ENCODE measurements around the gene RBM43. TPM values are rescaled to one million over a fixed set of nuclear protein-coding genes. Genes with fewer than 3 reads are reported as not detected.
"Not testable (repeated sequence)": the region's sequence is repeated elsewhere in the genome, so short reads cannot be mapped to it uniquely, and the experiment has no call there.

The RBM43 gene
- total RNA-seq, 6 experiments from 2014 or later = 2.2 to 4.2 (median 3.3) TPM

- no peaks in the 10 kb centered on the region for H3K27me3 ChIP-seq
- ATAC-seq (no peak), DNase-seq (no peak)
- intact Hi-C loops (cut with DNase I) = no loop called here
- H3K36me3 ChIP-seq = no peaks in the 10 kb centered on the region
- no peaks in the 10 kb centered on the region for H3K4me1 ChIP-seq
- no peak overlapping the region for H3K27ac ChIP-seq
- H3K9me3 ChIP-seq = no peaks in the 10 kb centered on the region
- no peak overlapping the region for H3K4me3 ChIP-seq
- 46% methylated on average over 4 of the region's 5 CpGs for WGBS (ENCODE audit: insufficient coverage, low coverage, low lambda C conversion rate, missing lambda C conversion rate)
- TF ChIP-seq CTCF (IDR thresholded peaks at IDR 0.05) = no peak
- TF ChIP-seq POLR2A (IDR thresholded peaks at IDR 0.05) = no peak
These were observed 40.7 kb upstream of the RBM43 start for GRCh38 chr2:151302404-151302803.

- ATAC-seq (no peak), DNase-seq (no peak)
- H3K27me3 ChIP-seq = no peaks in the 10 kb centered on the region
These were observed 38.4 kb upstream of the RBM43 start for GRCh38 chr2:151299920-151300539.

GRCh38 chr2:151297882-151298281, 36.2 kb upstream of the RBM43 start:
- no peaks in the 10 kb centered on the region for H3K4me1 ChIP-seq

More at GRCh38 chr2:151299920-151300539, 38.4 kb upstream of the RBM43 start:
- no peaks in the 10 kb centered on the region for H3K4me1 ChIP-seq
- H3K27ac ChIP-seq = no peak overlapping the region
- no peaks in the 10 kb centered on the region for H3K36me3 ChIP-seq
- intact Hi-C loops (cut with DNase I) = no loop called here
- TF ChIP-seq POLR2A (IDR thresholded peaks at IDR 0.05) = no peak
- no peak for TF ChIP-seq CTCF (IDR thresholded peaks at IDR 0.05)
- no peaks in the 10 kb centered on the region for H3K9me3 ChIP-seq
- H3K4me3 ChIP-seq = no peak overlapping the region
- WGBS (ENCODE audit: insufficient coverage, low coverage, low lambda C conversion rate, missing lambda C conversion rate) = 80% methylated on average over 6 of the region's 6 CpGs

GRCh38 chr2:151295926-151296325, 34.3 kb upstream of the RBM43 start:
- not testable (repeated sequence) for DNase-seq

More at GRCh38 chr2:151297882-151298281, 36.2 kb upstream of the RBM43 start:
- Histone ChIP-seq H3K27me3 (no peaks in the 10 kb centered on the region), H3K9me3 (no peaks in the 10 kb centered on the region), H3K36me3 (no peaks in the 10 kb centered on the region), H3K4me3 (no peak overlapping the region), H3K27ac (peak overlapping the region in 1 of 3 donors; percentile 29)
- ATAC-seq = peak in 3 of 4 donors; percentile 38 to 58 (median 52)
- TF ChIP-seq CTCF (IDR thresholded peaks at IDR 0.05) = no peak
- no peak for TF ChIP-seq POLR2A (IDR thresholded peaks at IDR 0.05)
- intact Hi-C loops (cut with DNase I) = no loop called here
- WGBS (ENCODE audit: insufficient coverage, low coverage, low lambda C conversion rate, missing lambda C conversion rate) = 33% methylated on average over 1 of the region's 1 CpG
- DNase-seq = no peak

GRCh38 chr2:151292546-151292945, 30.9 kb upstream of the RBM43 start:
- H3K4me1 ChIP-seq = peaks cover 0 to 17% (median 1%) of the 10 kb centered on the region in 4 donors
- no peaks in the 10 kb centered on the region for H3K27me3 ChIP-seq
- ATAC-seq = peak in 1 of 4 donors; percentile 1
- TF ChIP-seq CTCF (IDR thresholded peaks at IDR 0.05) (no peak), POLR2A (IDR thresholded peaks at IDR 0.05) (no peak)
- no peak overlapping the region for H3K4me3 ChIP-seq
- H3K9me3 ChIP-seq = no peaks in the 10 kb centered on the region
- no peaks in the 10 kb centered on the region for H3K36me3 ChIP-seq
- DNase-seq = no peak
- intact Hi-C loops (cut with DNase I) = no loop called here
- H3K27ac ChIP-seq = no peak overlapping the region

More at GRCh38 chr2:151295926-151296325, 34.3 kb upstream of the RBM43 start:
- no CpG with 5 or more reads among the region's 35 CpGs for WGBS (ENCODE audit: insufficient coverage, low coverage, low lambda C conversion rate, missing lambda C conversion rate)
- H3K36me3 ChIP-seq; H3K9me3 ChIP-seq; H3K4me3 ChIP-seq; ATAC-seq; H3K4me1 ChIP-seq; H3K27ac ChIP-seq; intact Hi-C loops (cut with DNase I); H3K27me3 ChIP-seq: not testable (repeated sequence)
